Uterus (tissue), 4 donors: ENCODE measurements around the gene ADK. TPM values are rescaled to one million over a fixed set of nuclear protein-coding genes. Genes with fewer than 3 reads are reported as not detected.
A peak's percentile ranks its signal among the peaks of the same experiment; 100 is the strongest.

Source experiments
- DNase-seq, 2 donors: peaks; one replicate each; pipeline ENCODE4 v3.0.0-alpha.2; 2019 to 2020
- H3K27ac ChIP-seq, 2 donors: fragments of 200-600 bp; sonication (generic); 1 replicate in 1 of 2; 2 replicates in 1 of 2; pipeline ENCODE4 v1.5.1; 2016 to 2018
- H3K27me3 ChIP-seq, 2 donors: fragments of 200-600 bp; sonication (generic); one replicate each; pipeline ENCODE4 v1.5.1; 2018 to 2019; ENCODE audit warnings: control low read depth in 1 of 2
- H3K36me3 ChIP-seq, 2 donors: fragments of 200-600 bp; sonication (generic); one replicate each; pipeline ENCODE4 v1.5.1; 2019; ENCODE audit warnings: control low read depth in 1 of 2
- H3K4me1 ChIP-seq, 2 donors: fragments of 200-600 bp; sonication (generic); one replicate each; pipeline ENCODE4 v1.5.1; 2018 to 2019; ENCODE audit warnings: control low read depth in 1 of 2
- H3K4me3 ChIP-seq, 2 donors: fragments of 200-600 bp; sonication (generic); 1 replicate in 1 of 2; 2 replicates in 1 of 2; pipeline ENCODE4 v1.5.1; 2018 to 2019; ENCODE audit warnings: mild to moderate bottlenecking in 1 of 2
- H3K9me3 ChIP-seq, 2 donors: fragments of 200-600 bp; sonication (generic); one replicate each; pipeline ENCODE4 v1.5.1; 2019; ENCODE audit warnings: control low read depth in 1 of 2
- POLR2A ChIP-seq, 2 donors: fragments of 450-650 bp; IDR thresholded peaks; one replicate each; pipeline ENCODE4 v1.6.1; 2016; ENCODE audit warnings: antibody characterized with exemption in 2 of 2, mild to moderate bottlenecking in 1 of 2, moderate library complexity in 1 of 2
- intact Hi-C: fragments of 100-400 bp; cut with DNase I; formaldehyde crosslinking; loops from one replicate; pipeline ENCODE4 v1.15.1; 2023; ENCODE audit warnings: low total_unique reads
- small RNA-seq: library from RNA; depleted of rRNA; stranded (forward); fragments of <200 nt; gene quantifications from one replicate; pipeline ENCODE3, GENCODE V24; 2016
- total RNA-seq, 4 donors: library from RNA; depleted of rRNA in 3 of 4; stranded (reverse); fragments of >200 nt in 3 of 4; gene quantifications; one replicate each; pipeline versions ENCODE4 v1.1.0 to v1.2.4, GENCODE V29; 2014 to 2023
- TF ChIP-seq, protein P1 (sequence below), 4 experiments: fragments of 200-600 bp in 2 of 4; fragments of 450-650 bp in 2 of 4; sonication (generic) in 2 of 4; IDR thresholded peaks; one replicate each; pipeline ENCODE4 v1.5.1; 2016 to 2019; ENCODE audit warnings: antibody characterized with exemption in 4 of 4, mild to moderate bottlenecking in 2 of 4, moderate library complexity in 1 of 4
- donor health status: DM: yes; HTN: yes; CAD: no.

Gene ADK
- total RNA-seq, 4 donors from 2014 or later: 12.6 to 41.1 (median 19.0) TPM

DNA sequence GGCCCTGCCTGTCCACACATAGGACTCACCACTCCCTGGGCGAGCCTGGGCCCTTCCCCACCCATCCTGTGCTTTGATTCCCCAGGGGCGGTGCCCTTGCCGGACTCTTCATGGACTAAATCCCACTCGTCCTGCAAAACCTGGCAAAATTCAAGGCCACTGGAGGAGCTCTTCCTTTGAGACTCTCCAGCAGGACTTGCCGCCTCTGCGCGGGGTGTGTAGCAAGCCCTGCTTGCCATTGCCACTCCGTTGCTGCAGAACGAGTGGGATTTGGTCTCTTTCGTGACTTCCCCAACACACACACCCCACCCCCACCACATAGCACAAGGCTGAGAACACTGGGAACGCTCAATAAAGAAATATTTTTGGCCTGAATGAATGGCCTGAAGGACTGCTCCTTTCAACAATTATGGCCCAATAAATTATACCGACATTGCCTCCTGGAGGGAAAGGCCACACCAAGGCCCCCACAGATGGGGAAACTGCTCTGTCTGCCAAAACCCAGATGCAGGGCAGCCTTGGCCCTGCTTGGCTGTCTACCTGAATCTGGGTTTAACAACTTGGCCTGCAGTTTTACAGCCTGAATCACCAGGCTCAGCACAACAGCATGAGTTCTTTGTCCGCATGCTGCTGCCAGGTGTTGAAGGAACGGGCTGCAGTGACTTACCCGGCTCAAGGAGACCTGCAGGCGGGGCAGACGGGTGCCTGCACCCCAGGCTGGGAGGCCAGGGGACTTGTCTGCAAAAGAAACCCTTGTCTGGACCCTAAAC, 602.6 kb downstream of the ADK start:
- H3K27me3 ChIP-seq: no peaks in the 10 kb centered on the region
- H3K27ac ChIP-seq: peak overlapping the region; percentile 73 to 80
- TF ChIP-seq, protein P1, sequence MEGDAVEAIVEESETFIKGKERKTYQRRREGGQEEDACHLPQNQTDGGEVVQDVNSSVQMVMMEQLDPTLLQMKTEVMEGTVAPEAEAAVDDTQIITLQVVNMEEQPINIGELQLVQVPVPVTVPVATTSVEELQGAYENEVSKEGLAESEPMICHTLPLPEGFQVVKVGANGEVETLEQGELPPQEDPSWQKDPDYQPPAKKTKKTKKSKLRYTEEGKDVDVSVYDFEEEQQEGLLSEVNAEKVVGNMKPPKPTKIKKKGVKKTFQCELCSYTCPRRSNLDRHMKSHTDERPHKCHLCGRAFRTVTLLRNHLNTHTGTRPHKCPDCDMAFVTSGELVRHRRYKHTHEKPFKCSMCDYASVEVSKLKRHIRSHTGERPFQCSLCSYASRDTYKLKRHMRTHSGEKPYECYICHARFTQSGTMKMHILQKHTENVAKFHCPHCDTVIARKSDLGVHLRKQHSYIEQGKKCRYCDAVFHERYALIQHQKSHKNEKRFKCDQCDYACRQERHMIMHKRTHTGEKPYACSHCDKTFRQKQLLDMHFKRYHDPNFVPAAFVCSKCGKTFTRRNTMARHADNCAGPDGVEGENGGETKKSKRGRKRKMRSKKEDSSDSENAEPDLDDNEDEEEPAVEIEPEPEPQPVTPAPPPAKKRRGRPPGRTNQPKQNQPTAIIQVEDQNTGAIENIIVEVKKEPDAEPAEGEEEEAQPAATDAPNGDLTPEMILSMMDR (IDR thresholded peaks at IDR 0.05): peak in 1 of 4 experiments; percentile 26
- no peak for TF ChIP-seq POLR2A (IDR thresholded peaks at IDR 0.05)
- H3K36me3 ChIP-seq: no peaks in the 10 kb centered on the region
- no peaks in the 10 kb centered on the region for H3K9me3 ChIP-seq
- intact Hi-C loops: no loop called here
- H3K4me1 ChIP-seq: peaks cover 4 to 6% of the 10 kb centered on the region in 2 donors
- no peak overlapping the region for H3K4me3 ChIP-seq
- DNase-seq: peak; percentile 72 to 78

- intact Hi-C loops: no loop called here
- Histone ChIP-seq H3K27ac (peak overlapping the region; percentile 73 to 80), H3K4me3 (no peak overlapping the region), H3K4me1 (peaks cover 4 to 6% of the 10 kb centered on the region in 2 donors), H3K9me3 (no peaks in the 10 kb centered on the region), H3K36me3 (no peaks in the 10 kb centered on the region), H3K27me3 (no peaks in the 10 kb centered on the region)
- no peak for DNase-seq
- TF ChIP-seq, protein P1 (IDR thresholded peaks at IDR 0.05): no peak
- no peak for TF ChIP-seq POLR2A (IDR thresholded peaks at IDR 0.05)
Measured at GRCh38 chr10:74754381-74754821, 603.4 kb downstream of the ADK start.

DNA sequence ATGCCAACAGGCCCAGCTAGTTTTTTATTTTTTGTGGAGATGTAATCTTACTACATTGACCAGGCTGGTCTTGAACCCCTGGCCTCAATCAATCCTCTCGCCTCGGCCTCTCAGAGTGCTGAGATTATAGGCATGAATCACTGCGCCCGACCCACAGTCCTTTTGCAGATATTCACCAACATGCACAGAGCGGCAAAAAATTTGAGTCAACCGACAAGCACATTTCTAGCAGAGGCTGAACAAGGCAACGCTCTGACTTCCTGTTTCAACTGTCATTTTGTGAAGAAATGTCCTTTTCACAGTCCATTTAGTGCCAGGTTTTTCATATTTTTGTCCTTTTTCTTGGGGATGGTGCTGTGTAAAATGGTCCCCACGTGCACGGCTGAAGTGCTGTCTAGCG, 604.3 kb downstream of the ADK start:
- no peaks in the 10 kb centered on the region for H3K27me3 ChIP-seq
- intact Hi-C loops: no loop called here
- no peak overlapping the region for H3K4me3 ChIP-seq
- H3K36me3 ChIP-seq: no peaks in the 10 kb centered on the region
- TF ChIP-seq POLR2A (IDR thresholded peaks at IDR 0.05): no peak
- TF ChIP-seq, protein P1 (IDR thresholded peaks at IDR 0.05): no peak
- H3K27ac ChIP-seq: peak overlapping the region in 1 of 2 donors; percentile 73
- no peaks in the 10 kb centered on the region for H3K9me3 ChIP-seq
- DNase-seq: no peak
- peaks cover 4 to 6% of the 10 kb centered on the region in 2 donors for H3K4me1 ChIP-seq

Small RNAs within 50 kb of the gene (small RNA-seq; reads per million reads assigned to genes)
- gene RF00019 (not detected), gene TIMM9P1 (not detected)

Other genes with a start within 250 kb of the ADK start
- gene PLAU, start 240.1 kb upstream of the ADK start, total RNA-seq: 10 to 100 TPM in 2 of 4 donors, 1 to 10 TPM in 2; 1.8 to 15.3 (median 9.0) TPM
- 100 to 1,000 TPM in 3 of 4 donors, 10 to 100 TPM in 1; 77.4 to 313 (median 215) TPM for gene VCL, start 153.1 kb upstream of the ADK start, total RNA-seq
- gene AP3M1, start 393 bp upstream of the ADK start, total RNA-seq: 10 to 100 TPM; 13.8 to 37.8 (median 28.4) TPM